Activated CD8-positive, alpha-beta T cell treated with anti-CD3 and anti-CD28 coated beads for 36 hours (primary cell): ENCODE data around the gene ALDH4A1. TPM values are rescaled to one million over a fixed set of nuclear protein-coding genes. Genes with fewer than 3 reads are reported as not detected.

Experiments used
- ATAC-seq: fragments of 200-7000 bp; cut with Tn5 transposase; one replicate; pipeline ENCODE4 v1.10.0; 2021; ENCODE audit warnings: mild to moderate bottlenecking, moderate library complexity
- CTCF ChIA-PET: fragments of 350-600 bp; sonication (Branson Sonifier 250); formaldehyde crosslinking; loops from one replicate; lab custom pipeline; 2021; ENCODE audit warnings: antibody characterized with exemption; lab: Charles Lee
- POLR2A ChIA-PET: fragments of 350-600 bp; sonication (Branson Sonifier 250); formaldehyde crosslinking; loops from one replicate; lab custom pipeline; 2021; ENCODE audit warnings: antibody characterized with exemption; lab: Charles Lee
- DNase-seq: peaks from one replicate; pipeline ENCODE4 v3.0.0-alpha.2; 2020
- H3K27ac Mint-ChIP-seq: one replicate; pipeline ENCODE4 v1.8.0; 2021; ENCODE audit warnings: mild to moderate bottlenecking, mixed read lengths
- H3K27me3 Mint-ChIP-seq: one replicate; pipeline ENCODE4 v1.8.0; 2021; ENCODE audit warnings: mixed read lengths
- H3K36me3 Mint-ChIP-seq: one replicate; pipeline ENCODE4 v1.8.0; 2021; ENCODE audit warnings: low read depth, mixed read lengths
- H3K4me1 Mint-ChIP-seq: one replicate; pipeline ENCODE4 v1.8.0; 2021; ENCODE audit warnings: low read depth, mixed read lengths
- H3K4me3 Mint-ChIP-seq: one replicate; pipeline ENCODE4 v1.8.0; 2021; ENCODE audit warnings: mild to moderate bottlenecking, moderate library complexity, mixed read lengths
- H3K9me3 Mint-ChIP-seq: one replicate; pipeline ENCODE4 v1.8.0; 2021; ENCODE audit warnings: mixed read lengths
- intact Hi-C: fragments of 100-400 bp; cut with micrococcal nuclease; formaldehyde crosslinking; loops from one replicate; pipeline ENCODE4 v1.10.0; 2022
- total RNA-seq, 2 experiments: library from RNA; stranded (reverse); gene quantifications; one replicate each; pipeline ENCODE4 v1.2.3, GENCODE V29; 2021
- TF ChIP-seq, protein P1 (sequence below): fragments of 200-600 bp; IDR thresholded peaks from one replicate; pipeline ENCODE4 v1.8.0; 2022; ENCODE audit warnings: antibody characterized with exemption, mild to moderate bottlenecking

ALDH4A1 gene
- total RNA-seq, 2 experiments from 2014 or later = 3.9 to 4.3 TPM

GRCh38 chr1:18883636-18884418 lies 18.5 kb downstream of the ALDH4A1 start:
- Mint-ChIP-seq H3K27me3 (no peaks in the 10 kb centered on the region), H3K36me3 (no peaks in the 10 kb centered on the region), H3K9me3 (no peaks in the 10 kb centered on the region), H3K4me1 (no peaks in the 10 kb centered on the region), H3K27ac (no peak overlapping the region), H3K4me3 (no peak overlapping the region)
- ChIA-PET POLR2A (interaction anchor here (0.5 to 1.1 kb wide), 2 partner anchors 23 to 376 kb away, joined by 3 read pairs; no protein-coding TSS in a partner anchor), CTCF (interaction anchor here (0.6 to 4.6 kb wide), 36 partner anchors 9 to 290 kb away, joined by 3 to 35 read pairs (median 6); partner anchors contain the start of gene ALDH4A1)
- peak; percentile 86 for DNase-seq
- TF ChIP-seq, protein P1, sequence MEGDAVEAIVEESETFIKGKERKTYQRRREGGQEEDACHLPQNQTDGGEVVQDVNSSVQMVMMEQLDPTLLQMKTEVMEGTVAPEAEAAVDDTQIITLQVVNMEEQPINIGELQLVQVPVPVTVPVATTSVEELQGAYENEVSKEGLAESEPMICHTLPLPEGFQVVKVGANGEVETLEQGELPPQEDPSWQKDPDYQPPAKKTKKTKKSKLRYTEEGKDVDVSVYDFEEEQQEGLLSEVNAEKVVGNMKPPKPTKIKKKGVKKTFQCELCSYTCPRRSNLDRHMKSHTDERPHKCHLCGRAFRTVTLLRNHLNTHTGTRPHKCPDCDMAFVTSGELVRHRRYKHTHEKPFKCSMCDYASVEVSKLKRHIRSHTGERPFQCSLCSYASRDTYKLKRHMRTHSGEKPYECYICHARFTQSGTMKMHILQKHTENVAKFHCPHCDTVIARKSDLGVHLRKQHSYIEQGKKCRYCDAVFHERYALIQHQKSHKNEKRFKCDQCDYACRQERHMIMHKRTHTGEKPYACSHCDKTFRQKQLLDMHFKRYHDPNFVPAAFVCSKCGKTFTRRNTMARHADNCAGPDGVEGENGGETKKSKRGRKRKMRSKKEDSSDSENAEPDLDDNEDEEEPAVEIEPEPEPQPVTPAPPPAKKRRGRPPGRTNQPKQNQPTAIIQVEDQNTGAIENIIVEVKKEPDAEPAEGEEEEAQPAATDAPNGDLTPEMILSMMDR = peak; percentile 90
- peak; percentile 95 for ATAC-seq
- intact Hi-C loops = no loop called here

- Mint-ChIP-seq H3K36me3 (no peaks in the 10 kb centered on the region), H3K27me3 (no peaks in the 10 kb centered on the region), H3K9me3 (no peaks in the 10 kb centered on the region), H3K27ac (no peak overlapping the region), H3K4me3 (no peak overlapping the region), H3K4me1 (no peaks in the 10 kb centered on the region)
- POLR2A ChIA-PET = no interaction called here
- CTCF ChIA-PET = interaction anchor here (1.8 to 4.6 kb wide), 6 partner anchors 9 to 230 kb away, joined by 7 to 35 read pairs (median 20); partner anchors contain the start of gene ALDH4A1
- ATAC-seq = no peak
- DNase-seq = no peak
- intact Hi-C loops = no loop called here
- TF ChIP-seq, protein P1 = no peak
These were observed 19.3 kb downstream of the ALDH4A1 start for GRCh38 chr1:18883079-18883478.

DNA sequence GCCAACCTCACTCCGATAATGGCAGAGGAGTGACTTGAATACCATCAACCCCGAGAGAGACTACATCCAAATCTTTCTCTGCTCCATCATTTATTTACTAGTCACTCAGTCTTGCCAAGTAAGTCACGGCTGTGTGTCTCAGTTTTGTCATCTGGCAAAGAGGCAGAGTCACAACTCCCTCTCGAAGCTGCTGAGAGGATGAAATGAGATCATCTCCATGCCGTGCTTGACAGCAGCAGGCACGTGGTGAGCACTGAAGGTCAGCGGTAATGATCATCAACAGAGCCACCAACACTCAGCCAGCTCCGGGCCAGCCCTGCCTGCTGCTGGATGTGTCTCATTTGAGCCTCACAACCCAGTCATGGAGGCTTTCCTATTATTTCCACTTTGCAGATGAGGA lies 19.9 kb downstream of the ALDH4A1 start:
- intact Hi-C loops = no loop called here
- H3K27ac Mint-ChIP-seq = no peak overlapping the region
- no peaks in the 10 kb centered on the region for H3K4me1 Mint-ChIP-seq
- CTCF ChIA-PET = interaction anchor here (2.8 to 4.6 kb wide), 2 partner anchors 8 to 206 kb away, joined by 18 to 35 read pairs; no protein-coding TSS in a partner anchor
- TF ChIP-seq, protein P1 = no peak
- H3K4me3 Mint-ChIP-seq = no peak overlapping the region
- H3K27me3 Mint-ChIP-seq = no peaks in the 10 kb centered on the region
- no peaks in the 10 kb centered on the region for H3K36me3 Mint-ChIP-seq
- POLR2A ChIA-PET = no interaction called here
- no peak for DNase-seq
- no peaks in the 10 kb centered on the region for H3K9me3 Mint-ChIP-seq
- ATAC-seq = no peak

- no peaks in the 10 kb centered on the region for H3K4me1 Mint-ChIP-seq
- H3K4me3 Mint-ChIP-seq = no peak overlapping the region
- no peaks in the 10 kb centered on the region for H3K36me3 Mint-ChIP-seq
- no peak overlapping the region for H3K27ac Mint-ChIP-seq
- ATAC-seq (no peak), DNase-seq (no peak)
- no peaks in the 10 kb centered on the region for H3K9me3 Mint-ChIP-seq
- ChIA-PET POLR2A (interaction anchor here (0.9 kb wide), 1 partner anchor 187 kb away, joined by 3 read pairs; no protein-coding TSS in a partner anchor), CTCF (interaction anchor here (4.6 kb wide), 1 partner anchor 8 kb away, joined by 35 read pairs; no protein-coding TSS in a partner anchor)
- H3K27me3 Mint-ChIP-seq = no peaks in the 10 kb centered on the region
- TF ChIP-seq, protein P1 = no peak
- intact Hi-C loops = no loop called here
These were observed 20.5 kb downstream of the ALDH4A1 start for GRCh38 chr1:18881642-18882431.
